GM12873 (cell line): ENCODE results near the gene RIMS4.

Experiments used
- CTCF ChIP-seq: IDR thresholded peaks from 2 replicates; pipeline ENCODE4 v1.5.1; 2012; ENCODE audit warnings: low read depth, mild to moderate bottlenecking, moderate library complexity, low read length, control low read depth; ENCODE audit not compliant: insufficient read depth; ENCODE audit errors: missing control alignments

RIMS4 gene

GRCh38 chr20:44769481-44769863 is 40.9 kb downstream of the RIMS4 start:
- TF ChIP-seq CTCF = no peak

GRCh38 chr20:44768854-44769480 is 41.4 kb downstream of the RIMS4 start:
- no peak for TF ChIP-seq CTCF

- TF ChIP-seq CTCF = no peak
Observed at GRCh38 chr20:44768256-44768655, 42.1 kb downstream of the RIMS4 start.

- TF ChIP-seq CTCF = no peak
Observed at GRCh38 chr20:44765701-44766347, 44.5 kb downstream of the RIMS4 start.

- no peak for TF ChIP-seq CTCF
Observed at GRCh38 chr20:44765091-44765490, 45.3 kb downstream of the RIMS4 start.

- TF ChIP-seq CTCF = no peak
Observed at GRCh38 chr20:44762466-44763140, 47.7 kb downstream of the RIMS4 start.

GRCh38 chr20:44761423-44761822 is 48.9 kb downstream of the RIMS4 start:
- no peak for TF ChIP-seq CTCF
